ENCODE measurements around the gene SORCS3.

Gene SORCS3

DNA sequence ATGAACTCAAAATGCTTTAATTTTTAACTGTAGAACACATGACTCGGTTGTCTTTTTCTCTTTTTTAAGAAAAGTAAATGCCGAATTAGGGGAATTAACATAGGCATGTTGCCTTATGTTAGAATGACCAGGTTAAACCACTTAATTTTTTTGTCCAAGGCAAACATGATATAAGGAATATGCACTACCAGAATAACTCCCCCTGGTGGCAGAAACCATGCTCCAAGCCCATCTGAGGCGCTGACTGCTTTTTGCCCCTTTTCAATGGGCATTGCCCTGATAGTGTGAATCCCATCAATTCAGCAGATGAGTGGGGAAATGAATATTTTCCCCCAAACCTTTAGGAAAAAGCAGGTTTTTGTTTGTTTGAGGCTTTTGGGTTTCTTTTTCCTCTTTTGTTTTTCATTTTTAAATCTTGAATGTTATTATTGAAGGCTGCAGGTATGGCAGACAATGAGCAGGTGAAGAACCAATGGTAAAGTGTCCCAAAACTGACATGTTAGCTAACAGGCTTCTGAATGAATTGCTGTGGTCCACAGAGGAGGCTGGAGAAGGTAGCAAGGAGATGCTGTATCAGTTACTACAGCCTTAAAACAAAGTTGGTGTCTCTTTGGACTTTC, 284.3 kb downstream of the SORCS3 start:
- peak; percentile 6 for DNase-seq

DNA sequence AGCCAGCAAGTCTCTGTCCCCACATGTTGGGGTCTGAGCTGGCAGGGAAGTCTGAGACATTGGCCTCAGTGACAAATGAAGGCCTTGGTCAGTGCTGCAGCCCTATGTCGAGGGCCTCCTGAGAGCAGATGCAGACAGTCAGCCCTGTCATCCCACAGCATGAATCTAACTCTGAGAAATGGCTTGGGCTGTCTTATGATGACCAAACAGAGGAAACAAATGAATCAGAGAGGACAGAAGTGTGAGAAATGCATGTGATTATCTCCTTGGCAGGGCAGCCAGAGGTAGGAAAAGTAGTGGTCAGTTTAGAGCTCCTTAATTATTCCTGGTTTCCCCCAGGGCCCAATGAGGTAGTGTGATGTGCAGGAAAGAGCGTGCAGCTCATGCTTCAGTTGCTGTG, 287.6 kb downstream of the SORCS3 start:
- DNase-seq: no peak

DNA sequence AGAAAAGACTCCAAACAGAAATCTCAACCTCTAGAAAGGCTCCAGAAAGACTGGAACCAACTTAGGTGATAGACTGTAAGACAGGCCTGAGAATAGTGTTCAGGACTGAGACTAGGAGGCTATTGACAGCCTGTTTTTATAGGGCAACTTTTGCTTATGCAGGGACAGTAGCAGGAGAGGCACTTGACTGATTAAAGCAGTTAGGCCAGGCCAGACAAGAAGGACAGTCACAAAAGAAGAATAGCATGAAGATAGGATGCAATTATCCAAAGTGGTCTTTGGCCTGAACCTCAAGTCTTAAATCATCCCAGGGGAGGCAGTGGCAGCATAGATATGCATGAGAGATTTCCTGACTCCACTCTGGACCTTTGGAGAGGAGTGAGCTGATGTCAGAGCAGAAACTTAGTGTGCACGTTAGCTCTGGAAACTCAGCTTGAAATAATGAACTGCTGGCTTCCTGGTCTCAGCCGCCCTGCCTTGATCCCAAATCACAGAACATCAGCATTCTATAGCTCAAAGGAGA, 290.6 kb downstream of the SORCS3 start:
- DNase-seq: no peak

DNA sequence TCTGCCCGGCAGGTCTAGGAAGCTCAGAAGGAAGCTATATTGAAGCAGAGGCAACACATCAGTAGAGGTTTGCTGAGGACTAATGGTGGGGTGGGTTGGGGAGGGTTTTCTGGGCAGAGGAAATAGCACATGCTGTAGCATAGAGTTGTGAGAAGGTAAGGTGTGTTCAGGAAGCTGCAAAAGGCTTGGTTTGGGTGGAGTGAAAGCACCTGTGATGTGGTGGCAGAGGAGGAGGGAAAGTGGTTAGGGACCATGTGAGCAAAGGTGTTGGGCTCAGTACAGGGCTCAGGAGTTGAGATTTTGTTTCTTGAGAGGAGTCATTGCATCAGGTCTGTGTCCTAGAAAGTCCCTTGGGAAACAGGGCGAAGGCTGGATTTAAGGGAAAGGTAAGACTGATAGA, 294.6 kb downstream of the SORCS3 start:
- no peak for DNase-seq

DNA sequence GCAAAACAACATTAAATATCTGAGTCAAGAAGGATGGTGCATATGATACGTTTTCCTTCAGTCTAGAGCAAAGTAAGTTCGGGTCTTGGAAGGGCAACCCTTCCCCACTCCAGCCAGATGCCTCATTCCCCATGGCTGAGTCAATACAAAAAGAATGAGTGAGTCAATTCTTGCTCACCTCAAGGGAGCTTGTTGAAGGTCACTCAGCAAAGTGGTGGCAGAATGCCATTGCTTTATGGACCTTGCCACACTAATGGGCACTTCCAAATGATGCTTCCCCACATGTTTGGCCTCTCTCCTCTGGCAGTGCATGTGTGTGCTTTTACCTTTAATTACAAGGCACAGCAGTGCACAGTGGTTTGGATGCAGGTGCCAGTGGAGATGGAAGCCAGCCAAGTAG, 296.5 kb downstream of the SORCS3 start:
- no peak for DNase-seq

DNA sequence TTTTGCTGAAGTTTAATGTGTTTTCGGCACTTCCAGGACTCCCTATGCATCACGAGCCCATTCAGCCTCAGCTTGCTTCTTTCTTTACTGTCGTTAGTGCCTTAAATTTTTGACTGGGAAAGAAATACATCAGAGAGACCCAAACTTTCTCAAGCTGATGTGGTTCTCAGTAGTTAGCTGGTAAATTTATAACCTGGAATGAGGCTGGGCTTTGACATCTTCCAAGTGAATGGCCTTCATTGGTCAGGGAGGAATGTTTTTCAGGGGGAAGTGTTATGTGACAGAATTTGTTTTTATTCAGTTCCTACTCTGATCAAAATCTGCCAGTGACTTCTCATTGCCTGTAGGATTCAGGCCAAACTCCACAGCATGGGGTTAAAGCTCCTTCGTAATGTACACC, 296.9 kb downstream of the SORCS3 start:
- no peak for DNase-seq

DNA sequence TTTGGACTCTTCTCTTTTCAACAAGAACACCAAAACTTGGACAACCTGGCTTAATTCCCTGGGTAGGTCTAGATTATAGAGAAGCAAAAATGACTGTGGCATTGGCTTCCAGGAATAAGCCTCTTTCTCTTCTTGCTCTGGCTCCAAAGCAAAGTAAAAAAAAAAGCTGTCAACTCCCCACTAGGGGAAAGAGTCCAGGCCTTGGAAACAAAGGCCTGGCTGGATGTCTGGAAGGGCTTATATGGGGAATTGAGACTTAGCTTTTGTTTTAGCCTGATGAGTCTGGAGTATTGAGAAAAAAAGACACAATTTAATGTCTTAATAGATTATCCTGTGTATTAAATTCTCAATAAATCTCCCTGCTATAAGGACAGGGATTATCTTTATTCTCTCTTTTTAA, 300.6 kb downstream of the SORCS3 start:
- DNase-seq: no peak

DNA sequence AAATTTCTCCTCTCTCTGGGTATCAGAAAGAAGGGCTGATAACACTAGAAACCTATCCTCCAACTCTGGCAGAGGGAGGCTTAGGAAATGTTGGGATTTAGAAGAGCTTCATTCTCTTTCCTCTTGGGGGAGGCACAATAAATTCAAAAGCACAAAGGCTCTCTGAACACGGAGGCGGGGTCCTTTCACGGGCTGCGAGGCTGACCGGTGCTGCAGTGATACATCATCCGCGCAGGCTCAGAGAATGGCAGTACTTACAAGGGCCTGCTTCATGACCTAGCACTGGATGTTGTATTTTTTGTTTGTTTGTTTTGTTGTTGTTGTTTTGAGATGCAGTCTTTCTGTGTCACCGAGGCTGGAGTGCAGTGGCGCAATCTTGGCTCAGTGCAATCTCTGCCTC, 306.2 kb downstream of the SORCS3 start:
- no peak for DNase-seq

DNA sequence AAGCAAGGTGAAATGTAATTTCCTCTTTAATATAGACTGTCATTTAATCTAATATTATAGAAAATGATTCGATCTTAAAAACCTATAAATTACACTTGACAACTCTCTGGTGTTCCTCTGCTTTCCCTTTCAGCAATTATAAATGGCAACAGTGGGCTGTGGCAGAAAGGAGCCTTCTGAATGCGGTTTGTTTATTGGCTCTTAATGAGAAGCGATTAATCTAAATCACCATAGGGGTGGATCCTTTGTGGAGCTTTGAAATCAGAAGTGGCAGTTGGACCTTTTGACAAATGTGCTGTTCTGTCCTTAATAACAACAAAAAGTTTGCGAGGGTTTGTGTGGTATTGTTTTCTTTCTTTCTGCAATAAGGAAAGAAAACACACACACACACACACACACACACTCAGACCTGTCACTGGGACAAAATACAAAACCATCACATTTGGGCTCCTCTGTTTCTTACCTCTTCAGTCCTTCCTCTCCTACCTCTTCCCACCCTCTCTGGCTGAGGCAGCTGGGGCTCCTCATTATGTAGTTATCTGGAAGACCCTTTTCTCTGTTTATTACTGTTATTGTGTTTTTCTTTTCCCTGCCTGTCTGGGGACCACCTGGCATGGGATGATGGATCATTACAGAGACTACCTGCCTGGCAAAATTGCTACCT, 316.2 kb downstream of the SORCS3 start:
- no peak for DNase-seq

DNA sequence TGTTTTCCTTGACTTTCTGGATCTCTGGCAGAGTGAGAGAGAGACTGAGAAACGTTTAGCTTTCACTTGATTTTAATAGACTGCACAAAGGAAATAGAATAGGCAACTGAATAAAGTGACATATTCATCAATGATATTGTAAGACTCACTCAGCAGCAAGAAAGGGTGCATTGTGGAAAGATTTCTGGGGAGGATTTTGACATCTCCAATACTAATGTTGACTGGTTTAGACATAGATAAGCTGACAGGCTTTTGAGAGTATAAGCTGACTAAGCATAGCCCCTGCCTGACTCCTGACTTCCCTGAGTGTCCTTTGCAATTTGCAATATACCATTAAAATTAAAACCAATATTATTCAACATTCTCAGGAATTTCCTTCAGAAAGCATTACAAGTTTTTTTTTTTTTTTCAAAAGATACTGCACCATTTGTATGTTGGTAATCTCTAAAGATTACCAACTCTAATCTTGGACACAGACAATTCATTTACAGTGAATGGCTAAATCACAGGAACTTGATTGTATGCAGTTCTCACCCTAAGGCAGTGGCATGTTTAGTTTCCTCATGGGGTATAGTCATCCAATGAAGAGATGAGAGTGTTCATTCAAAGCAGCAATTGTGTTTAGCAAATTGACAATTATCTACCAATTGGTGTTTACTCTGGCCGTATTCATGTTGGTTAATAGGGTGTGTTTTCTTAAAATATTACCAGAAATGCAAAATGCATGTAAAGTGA, 325.6 kb downstream of the SORCS3 start:
- no peak for DNase-seq

DNA sequence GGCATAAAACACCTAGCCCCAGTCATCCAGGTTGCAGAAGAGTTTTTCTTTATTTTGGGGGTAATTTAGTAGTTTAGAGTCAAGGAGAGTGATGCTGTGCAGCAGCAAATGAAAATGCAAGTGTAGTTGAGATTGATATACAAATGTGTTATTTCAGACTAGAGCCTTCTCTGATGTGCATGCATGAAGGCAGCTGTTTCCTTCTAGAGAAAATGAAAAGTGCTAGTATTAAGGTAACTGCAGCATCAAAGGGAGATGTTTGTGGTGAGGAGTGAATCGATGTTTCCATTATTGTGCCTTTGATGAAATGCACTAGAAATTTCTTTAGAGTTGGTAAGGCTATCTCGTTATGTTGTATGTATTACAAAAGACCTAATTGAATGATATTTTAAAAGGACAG, 339.3 kb downstream of the SORCS3 start:
- no peak for DNase-seq

DNA sequence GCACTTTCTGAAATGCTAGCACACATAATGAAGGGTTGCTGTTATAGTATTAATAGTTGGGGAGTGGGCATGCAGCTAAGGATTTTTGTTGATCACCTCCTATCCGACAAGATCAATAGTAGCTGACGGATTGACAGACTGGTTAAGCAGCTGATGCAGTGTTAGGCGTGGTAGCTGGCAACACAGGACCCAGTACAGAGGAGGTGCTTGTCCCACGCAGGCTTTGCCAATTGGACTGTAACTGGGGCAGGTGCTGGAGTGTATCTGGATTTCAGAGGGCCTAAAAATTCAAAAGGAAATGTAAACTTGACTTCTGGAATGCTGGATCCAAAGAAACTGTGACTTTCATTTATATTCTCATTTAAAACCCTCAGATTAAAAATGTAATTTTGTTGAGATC, 340.9 kb downstream of the SORCS3 start:
- DNase-seq: no peak

DNA sequence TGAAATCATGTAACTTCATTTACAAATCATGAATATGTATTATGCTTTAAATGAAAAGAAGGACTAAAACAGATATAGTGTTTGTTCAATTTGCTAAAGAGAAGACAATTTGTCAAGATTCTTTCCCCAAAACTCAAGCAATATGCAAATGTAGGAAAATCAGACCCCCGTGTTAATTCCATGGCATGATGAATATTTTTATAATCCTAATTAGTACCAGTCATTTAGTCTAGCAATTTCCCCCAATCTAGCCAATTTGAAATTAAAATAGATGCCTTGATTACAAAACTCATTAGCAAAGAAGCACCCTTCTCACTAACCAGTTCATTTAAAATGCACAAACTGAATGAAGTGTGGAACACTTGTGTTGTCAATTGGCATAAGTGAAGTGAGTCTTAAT, 347.6 kb downstream of the SORCS3 start:
- no peak for DNase-seq

DNA sequence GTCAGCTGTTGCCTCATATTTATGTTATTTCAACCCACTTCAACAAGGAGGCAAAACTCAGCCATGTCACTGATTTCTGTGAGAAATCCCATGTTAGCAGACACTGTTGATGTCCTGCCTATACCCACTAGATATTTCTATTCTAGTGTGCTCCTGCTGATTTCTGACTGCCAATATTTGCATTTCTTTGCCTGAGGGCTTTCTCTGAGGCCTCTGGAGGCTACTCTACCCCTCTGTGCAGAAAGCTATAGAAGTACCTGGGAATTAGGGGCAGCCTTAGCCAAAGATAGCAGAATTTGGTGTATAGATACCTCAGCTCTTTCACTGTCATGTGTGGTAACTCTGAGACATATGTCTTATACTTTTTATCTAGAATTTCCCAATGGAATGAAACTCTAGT, 348.8 kb downstream of the SORCS3 start:
- no peak for DNase-seq

DNA sequence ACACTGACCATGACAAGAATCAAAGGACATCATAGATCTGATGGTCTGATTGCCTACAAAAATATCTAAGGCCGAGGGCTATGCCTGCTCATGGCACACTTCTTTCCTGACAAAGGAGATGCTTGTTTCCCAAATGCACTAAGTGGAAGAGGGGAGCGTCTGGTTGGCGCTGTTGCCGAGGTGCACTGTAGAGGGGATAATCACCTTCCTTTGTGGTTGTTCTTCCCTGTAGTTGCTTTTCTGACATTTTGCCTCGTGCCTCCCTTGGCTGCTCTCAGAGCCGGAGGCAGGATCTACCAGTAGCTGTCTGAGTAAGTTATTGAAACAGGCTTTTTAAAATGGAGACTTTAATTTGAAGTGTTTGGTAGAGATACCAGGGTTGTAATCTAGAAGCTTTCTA, 352.0 kb downstream of the SORCS3 start:
- DNase-seq: no peak

DNA sequence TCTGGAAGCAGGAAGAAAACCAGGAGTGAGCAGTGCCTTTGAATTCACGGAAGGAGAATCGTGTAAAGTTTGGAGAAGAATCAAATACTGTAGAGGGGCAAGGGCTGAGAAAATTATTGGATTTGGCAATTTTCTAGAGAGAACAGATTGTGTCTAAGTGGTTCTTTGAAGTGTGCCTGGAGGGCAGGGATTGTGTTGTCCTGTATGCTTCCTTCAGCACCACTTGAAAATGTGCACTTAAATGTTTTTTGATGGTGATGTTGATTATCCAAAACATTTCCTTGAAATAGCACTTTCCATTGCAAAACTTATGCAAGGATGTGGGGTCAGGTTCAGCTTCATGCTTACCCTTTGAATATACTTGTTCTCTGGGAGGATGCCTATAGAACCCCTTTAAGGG, 360.2 kb downstream of the SORCS3 start:
- no peak for DNase-seq

DNA sequence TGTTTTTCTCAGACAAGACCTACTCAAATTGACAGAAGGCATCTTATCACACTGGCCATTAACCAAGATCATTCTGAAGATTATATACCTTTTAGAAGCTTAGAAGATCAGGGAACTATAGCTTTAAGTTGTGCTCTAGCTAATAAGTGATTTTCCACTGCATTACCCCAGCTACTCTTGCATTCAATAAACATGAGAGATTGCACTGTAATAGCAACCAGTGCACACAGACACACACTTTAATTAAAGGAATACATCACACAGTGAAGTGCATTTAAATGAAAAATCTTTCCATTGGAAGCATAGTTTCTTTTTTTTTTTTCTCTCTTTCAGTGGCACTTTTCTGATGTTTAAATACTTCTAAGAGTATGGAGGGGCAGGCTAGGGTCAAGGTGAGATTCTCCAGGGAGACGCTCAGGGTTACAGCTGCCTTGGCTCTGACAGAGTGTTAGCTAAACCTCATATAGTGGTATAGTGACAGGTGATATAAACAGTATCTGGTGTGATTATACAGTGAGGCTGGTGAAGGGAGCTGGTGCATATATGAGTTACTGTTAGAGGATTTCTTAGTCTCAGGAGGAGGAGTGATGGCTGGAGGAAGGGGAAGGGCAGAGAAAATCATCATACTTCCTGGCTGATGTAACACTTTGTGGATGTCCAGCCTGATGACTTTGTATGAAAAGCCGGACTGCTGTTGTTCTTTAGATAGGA, 369.5 kb downstream of the SORCS3 start:
- no peak for DNase-seq

DNA sequence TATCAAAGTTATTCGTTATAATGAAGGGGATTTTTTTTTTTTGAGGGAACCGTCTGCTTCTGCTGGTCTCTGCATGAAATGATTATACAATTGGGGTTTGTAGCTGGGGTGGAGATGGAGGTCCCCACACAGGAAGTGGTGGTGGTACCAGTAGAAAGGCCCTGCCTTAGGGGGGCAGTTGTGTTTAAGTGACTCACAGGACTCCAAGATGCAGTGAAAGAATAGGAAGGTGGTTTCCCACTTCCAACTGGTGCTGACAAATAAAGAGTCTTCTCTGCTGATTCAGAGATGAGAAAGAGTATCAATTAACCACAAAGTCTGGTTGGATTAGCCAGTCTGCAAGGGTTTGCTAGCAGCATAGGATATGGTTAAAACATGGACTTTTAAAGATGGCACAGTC, 376.0 kb downstream of the SORCS3 start:
- no peak for DNase-seq

DNA sequence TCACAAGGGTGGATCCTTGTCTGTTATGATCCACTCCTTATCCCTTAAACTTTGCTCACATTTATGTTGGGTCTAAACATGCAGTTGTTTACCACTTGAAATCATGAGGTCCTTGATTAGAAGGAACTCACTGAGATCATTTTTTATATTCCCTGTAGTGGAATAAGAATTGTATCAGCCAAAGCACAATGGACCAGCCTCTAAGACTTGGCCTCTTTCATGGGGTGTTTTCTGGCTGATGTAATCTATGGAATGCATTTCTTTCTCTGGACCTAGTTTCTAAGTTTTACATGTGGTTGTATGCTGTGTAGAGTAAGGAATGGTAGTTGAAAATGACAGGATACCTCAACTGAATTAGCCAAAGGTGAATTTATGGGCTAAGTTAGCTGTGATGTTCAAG, 376.6 kb downstream of the SORCS3 start:
- DNase-seq: no peak

DNA sequence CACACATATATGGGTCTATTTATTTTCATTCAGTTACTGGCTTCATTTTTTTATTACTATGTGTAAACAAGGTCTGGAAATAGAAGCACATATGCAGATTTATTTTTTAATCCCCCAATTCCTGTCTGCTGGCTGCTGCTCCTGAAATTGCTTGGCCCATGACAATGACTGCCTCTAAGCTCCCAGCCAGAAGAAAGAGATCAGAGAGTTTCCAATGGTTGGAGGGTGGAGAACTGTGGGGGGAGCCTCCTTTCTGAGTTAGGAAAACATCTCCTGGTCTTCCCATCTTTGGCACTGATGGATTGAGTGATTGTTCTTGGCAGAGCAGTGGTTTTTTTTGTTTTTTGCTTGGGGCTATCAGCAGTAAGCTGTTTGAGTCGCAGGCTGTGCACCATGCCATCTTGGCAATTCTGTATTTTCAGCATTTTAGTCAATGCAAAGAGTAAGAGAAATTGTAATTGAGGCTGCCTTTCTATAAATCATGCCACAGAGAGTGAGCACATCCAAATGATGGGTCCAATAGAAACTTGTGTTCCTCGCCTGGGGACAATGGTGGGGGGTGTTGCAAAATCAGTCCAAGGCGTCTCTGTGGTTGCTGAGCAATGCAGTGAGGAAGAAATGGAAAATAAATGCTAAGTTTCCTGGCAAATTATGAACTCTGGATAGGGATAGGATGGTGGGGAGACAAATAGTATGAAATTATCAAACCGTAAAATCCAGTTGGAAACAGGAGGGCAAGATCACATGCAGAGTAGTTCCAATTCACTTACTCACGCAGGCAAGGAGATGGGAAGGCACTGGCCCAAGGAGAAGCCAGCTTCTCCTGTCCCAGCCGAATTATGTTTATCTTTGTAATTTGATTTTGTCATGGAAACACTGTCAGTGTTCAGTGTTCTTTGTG, 382.4 kb downstream of the SORCS3 start:
- DNase-seq: no peak

DNA sequence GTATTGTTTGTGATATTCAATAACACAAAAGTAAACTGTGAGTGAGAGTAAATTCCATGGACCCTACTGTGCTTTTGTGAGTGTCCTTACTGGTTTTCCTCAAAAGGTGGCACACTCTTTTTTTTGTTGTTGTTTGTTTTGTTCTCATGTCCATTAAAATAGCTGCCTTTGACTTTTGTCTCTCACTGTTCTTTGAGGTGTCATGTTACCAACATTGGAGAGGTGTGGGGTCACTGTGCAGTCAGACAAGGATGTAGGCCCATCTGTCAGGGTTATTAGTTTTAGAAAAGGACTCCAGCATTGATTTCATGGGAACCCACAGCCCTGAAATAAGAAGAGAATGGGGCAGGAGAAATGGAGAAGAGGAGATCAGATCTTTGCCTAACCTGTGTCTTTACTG, 383.1 kb downstream of the SORCS3 start:
- DNase-seq: peak; percentile 1

DNA sequence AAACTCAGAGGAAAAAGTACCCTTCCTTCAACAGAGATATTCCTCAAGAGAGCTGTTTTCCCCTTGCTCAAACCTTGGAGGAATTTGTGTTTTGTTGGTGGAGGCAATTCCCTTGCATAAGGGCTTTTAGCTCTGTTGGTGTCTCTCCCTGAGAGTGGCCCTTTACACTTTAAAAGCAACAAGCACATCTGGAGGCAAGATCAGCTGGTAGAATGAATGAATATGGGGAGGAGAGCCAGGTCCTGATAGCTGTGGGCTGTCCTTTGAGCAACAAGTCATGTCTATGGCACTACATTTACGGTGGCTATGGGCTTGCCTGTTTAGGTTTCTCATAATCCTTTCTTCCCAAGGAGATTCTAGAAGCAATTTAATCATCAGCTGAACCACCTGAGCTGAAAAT, 384.0 kb downstream of the SORCS3 start:
- no peak for DNase-seq

DNA sequence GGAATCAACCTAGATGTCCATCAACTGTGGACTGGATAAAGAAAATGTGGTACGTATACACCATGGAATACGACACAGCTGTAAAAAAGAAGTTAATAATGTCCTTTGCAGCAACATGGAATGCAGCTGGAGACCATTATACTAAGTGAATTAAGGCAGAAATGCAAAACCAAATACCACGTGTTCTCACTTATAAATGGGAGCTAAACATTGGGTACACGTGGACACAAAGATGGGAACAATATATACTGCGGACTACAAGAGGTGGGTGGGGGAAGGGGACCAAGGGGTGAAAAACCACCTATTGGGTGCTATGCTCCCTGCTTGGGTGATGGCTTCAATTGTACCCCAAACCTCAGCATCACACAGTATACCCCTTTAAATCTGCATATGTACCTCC, 385.5 kb downstream of the SORCS3 start:
- no peak for DNase-seq
